ENCODE data around the gene ZNF786.

DNA sequence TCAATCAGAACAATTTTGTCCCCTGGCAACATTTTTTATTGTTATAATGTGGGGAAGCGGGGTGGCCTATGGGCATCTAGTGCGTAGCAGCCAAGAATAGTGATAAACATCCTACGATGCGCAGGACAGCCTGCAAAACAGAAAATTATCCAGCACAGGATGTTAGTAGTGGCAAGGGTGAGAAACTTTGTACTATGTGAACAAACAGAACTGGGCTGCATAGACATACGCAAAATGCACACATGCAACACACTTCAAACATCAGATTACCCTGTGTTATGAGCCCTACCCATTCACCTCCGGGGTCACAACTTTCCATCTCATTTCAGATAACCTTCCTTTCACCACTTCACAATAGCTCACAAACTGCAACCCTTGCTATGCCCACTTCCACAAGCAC, 3.1 kb downstream of the ZNF786 start:
- TF ChIP-seq, protein P1, sequence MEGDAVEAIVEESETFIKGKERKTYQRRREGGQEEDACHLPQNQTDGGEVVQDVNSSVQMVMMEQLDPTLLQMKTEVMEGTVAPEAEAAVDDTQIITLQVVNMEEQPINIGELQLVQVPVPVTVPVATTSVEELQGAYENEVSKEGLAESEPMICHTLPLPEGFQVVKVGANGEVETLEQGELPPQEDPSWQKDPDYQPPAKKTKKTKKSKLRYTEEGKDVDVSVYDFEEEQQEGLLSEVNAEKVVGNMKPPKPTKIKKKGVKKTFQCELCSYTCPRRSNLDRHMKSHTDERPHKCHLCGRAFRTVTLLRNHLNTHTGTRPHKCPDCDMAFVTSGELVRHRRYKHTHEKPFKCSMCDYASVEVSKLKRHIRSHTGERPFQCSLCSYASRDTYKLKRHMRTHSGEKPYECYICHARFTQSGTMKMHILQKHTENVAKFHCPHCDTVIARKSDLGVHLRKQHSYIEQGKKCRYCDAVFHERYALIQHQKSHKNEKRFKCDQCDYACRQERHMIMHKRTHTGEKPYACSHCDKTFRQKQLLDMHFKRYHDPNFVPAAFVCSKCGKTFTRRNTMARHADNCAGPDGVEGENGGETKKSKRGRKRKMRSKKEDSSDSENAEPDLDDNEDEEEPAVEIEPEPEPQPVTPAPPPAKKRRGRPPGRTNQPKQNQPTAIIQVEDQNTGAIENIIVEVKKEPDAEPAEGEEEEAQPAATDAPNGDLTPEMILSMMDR (conservative IDR thresholded peaks at IDR 0.05; ENCODE audit: low read depth in 2 of 2): no peak
- TF ChIP-seq, protein P2, sequence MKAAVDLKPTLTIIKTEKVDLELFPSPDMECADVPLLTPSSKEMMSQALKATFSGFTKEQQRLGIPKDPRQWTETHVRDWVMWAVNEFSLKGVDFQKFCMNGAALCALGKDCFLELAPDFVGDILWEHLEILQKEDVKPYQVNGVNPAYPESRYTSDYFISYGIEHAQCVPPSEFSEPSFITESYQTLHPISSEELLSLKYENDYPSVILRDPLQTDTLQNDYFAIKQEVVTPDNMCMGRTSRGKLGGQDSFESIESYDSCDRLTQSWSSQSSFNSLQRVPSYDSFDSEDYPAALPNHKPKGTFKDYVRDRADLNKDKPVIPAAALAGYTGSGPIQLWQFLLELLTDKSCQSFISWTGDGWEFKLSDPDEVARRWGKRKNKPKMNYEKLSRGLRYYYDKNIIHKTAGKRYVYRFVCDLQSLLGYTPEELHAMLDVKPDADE (IDR thresholded peaks at IDR 0.05): no peak
- TF ChIP-seq, protein P3, sequence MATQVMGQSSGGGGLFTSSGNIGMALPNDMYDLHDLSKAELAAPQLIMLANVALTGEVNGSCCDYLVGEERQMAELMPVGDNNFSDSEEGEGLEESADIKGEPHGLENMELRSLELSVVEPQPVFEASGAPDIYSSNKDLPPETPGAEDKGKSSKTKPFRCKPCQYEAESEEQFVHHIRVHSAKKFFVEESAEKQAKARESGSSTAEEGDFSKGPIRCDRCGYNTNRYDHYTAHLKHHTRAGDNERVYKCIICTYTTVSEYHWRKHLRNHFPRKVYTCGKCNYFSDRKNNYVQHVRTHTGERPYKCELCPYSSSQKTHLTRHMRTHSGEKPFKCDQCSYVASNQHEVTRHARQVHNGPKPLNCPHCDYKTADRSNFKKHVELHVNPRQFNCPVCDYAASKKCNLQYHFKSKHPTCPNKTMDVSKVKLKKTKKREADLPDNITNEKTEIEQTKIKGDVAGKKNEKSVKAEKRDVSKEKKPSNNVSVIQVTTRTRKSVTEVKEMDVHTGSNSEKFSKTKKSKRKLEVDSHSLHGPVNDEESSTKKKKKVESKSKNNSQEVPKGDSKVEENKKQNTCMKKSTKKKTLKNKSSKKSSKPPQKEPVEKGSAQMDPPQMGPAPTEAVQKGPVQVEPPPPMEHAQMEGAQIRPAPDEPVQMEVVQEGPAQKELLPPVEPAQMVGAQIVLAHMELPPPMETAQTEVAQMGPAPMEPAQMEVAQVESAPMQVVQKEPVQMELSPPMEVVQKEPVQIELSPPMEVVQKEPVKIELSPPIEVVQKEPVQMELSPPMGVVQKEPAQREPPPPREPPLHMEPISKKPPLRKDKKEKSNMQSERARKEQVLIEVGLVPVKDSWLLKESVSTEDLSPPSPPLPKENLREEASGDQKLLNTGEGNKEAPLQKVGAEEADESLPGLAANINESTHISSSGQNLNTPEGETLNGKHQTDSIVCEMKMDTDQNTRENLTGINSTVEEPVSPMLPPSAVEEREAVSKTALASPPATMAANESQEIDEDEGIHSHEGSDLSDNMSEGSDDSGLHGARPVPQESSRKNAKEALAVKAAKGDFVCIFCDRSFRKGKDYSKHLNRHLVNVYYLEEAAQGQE (IDR thresholded peaks at IDR 0.05; ENCODE audit: unreplicated experiment): no peak
- TF ChIP-seq EZH2phosphoT487 (IDR thresholded peaks at IDR 0.05; ENCODE audit: unreplicated experiment): no peak
- no peak for TF ChIP-seq CREB1 (CRISPR knock-in tag; IDR thresholded peaks at IDR 0.05; ENCODE audit: low read depth)
